ENCODE measurements around the gene FIBP.

The FIBP gene

DNA sequence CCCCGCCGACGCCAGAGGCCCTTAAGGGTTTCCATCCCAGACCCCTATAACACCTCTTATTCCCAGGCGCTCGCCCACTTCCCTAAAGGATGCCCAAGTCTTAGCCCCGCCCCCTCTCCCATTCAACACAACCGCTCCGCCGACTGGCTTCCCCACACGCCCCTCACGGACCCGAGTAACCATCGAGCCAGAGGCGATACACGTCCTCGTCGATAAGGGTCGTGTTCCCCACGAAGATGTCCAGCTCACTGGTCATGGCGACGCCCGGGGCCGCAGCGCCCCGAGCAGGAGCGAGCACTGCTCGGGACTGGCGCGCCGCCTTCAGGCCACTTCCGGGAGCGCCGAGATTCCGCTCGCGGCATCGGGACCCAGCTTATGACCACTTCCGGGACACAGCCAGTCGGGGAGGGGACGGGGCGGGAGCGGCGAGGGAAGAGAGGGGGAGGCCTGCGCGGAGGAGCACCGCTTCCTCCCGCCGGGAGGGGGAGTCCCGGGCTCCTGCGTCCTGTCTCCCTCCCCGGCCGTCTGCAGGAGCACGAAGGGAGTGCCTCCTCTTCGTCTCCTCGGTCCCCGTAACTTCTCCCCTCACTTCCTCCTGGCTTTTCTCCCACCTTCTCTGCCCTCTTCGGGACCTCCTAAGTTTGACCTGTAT is at the start of gene FIBP:
TSS of gene FIBP (minus strand) at position 309 of the 652 bp plus-strand sequence. CDS start at position 256, 53 bp downstream.
- peak; percentile 97 for DNase-seq (ENCODE audit: low spot score)

DNA sequence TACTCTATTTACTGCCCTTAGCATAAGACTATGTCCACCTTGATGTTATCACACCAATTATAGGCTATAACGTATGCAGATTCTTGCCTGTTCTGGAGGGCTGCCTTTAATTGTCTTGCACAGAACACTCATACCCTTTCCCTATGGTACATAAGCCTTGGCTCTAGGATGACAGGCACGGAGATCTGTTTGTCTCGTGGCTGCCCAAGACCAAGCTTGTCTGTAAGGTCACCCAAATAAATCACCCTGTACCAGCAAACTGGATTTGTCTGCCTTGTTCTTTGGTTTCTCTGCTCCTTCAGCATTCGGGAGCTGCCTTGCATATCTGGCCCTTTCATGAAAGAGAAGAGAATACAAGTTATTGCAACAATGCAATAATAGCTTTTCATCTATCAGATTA is 49.5 kb upstream of the FIBP start:
- no peak for DNase-seq (ENCODE audit: low spot score)

DNA sequence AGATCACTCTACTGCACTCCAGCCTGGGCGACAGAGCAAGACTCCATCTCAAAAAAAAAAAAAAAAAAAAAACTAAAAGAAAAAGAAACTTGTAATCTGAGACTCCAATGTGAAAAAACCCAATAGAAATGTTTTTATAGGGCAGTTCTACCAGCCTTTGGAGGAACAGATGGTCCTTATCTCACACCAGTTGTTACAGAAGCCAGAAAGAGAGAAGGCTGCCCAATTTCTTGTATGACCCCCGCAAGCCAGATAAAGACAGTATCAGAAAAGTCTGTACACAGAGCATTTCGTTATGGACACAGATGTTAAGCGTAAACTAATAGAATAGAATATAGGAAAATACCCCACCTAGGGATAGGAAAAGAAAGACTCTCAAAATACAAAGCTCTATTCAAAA is 45.7 kb upstream of the FIBP start:
- DNase-seq (ENCODE audit: low spot score): no peak

DNA sequence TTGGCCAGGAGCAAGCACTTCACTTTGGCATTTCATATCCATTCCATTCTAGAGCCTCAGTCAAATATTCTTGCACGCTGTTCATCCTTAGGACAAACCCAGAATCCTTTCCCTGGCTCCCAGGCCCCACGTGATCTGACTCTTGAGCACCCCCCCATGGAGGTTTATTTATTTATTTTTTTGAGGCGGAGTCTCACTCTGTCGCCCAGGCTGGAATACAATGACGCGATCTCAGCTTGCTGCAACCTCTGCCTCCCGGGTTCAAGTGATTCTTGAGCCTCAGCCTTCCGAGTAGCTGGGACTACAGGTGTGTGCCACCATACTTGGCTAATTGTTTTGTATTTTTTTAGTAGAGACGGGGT is 44.3 kb upstream of the FIBP start:
- no peak for DNase-seq (ENCODE audit: low spot score)

DNA sequence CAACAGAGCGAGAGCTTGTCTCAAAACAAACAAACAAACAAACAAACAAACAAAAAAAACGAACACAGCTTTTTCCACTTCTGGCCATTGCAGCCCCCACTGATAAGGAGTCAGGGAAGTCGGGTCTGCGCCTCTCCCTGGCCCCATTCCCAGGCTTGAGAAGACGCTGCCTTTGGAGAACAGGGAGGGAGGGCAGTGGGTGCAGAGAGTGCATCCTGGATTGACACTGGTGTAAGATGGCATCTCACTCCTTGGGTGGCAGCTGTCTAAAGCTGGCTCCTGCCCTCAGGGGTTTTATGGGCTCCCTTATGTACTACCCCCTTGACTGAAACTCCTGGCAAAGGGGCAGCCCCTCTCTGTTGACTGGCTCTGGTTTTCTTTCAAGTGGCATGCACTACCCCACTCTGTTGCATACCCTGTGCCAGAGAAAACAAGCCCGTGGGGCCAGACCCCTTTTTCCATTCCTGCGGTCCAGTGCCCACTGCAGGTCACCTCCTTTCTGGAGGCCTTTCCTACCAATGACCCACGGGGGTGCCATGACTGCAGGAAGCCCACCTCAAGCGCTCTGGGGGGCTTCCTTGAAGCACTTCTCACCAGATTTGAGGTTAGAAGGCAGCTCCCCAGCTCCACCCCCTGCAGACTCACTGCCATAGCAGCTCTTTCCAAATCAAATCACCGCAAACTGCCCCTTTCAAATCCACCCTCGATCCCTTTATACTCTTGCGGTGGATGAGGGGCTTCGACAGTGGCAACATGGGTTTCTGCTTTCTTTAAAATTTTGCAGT is 43.7 kb upstream of the FIBP start:
- DNase-seq (ENCODE audit: low spot score): no peak

DNA sequence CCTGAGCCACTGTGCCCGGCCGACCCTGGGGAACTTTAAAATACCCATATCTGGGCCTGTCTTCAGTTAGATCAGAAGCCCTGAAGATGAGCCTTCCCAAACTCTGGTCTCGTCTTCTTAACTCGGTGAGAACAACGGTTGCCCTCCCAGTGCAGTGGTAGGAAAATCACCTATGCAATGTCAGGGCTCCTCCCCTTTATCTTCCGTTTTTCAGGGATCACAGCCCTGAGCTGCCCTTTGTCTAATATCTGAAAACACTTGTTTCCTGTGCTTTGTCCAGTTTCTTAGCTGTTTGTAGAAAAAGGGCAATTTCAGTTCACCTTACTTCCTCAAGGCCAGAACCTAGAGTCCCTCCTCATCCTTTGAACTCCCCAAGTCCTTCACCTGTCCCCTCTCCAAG is 40.4 kb upstream of the FIBP start:
- no peak for DNase-seq (ENCODE audit: low spot score)

DNA sequence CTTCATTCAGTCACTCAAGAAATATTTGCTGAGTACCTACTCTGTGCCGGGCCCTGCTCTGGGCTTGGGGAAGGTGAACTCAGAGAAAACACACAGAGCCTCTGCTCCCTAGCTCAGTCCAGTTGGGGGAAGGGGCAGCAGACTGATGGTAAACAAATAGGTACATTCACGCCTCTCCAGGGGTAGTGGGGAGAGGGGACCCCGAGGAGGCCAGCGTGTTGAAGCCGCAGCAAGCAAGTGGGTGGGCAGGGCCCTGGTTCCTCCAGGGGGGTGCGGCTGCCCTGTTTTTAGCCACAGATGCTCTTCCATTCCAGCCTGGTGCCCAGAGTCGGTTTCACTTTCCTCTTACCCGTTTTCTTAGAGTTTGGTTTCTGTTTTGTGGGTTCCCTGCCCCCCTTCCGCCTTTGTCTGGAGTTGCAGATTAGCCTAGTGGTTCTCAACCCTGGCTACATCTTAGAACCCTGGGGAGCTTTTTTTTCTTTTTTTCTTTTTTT is 39.7 kb upstream of the FIBP start:
- no peak for DNase-seq (ENCODE audit: low spot score)

DNA sequence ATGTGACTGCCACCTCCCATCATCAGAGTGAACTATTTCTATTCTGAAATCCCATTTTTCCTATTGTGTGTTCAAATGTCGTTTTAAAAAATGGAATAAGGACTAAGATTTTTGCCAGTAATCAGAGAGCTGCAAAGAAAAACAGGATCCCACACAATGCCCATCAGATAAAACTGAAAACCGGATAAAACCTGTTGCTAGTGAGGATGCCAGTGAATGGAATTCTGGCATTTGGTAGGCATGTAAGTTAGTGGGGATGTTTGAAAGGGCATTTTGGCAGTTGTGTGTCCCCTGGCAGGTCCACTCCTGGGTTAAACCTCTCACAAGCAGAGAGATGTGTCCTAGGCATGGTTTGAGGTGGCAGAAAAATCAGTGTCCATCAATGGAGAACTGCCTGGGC is 37.1 kb upstream of the FIBP start:
- DNase-seq (ENCODE audit: low spot score): no peak

DNA sequence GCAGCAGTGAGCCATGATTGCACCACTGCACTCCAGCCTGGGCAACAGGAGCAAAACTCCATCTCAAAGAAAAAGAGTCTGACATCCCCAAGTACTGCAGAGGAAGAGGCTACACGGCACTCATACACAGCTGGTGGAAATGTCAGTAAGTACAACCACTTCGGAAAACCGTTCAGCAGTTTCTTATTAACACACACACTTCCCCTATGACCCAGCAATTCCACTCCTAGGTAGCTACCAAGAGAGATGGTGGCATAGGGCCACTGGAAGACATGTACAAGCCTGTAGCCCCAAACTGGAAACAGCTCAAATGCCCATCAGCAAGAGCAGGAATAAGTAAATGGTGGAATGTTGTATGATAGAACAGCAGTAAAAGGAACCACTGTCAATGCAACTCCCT is 34.3 kb upstream of the FIBP start:
- DNase-seq (ENCODE audit: low spot score): no peak

DNA sequence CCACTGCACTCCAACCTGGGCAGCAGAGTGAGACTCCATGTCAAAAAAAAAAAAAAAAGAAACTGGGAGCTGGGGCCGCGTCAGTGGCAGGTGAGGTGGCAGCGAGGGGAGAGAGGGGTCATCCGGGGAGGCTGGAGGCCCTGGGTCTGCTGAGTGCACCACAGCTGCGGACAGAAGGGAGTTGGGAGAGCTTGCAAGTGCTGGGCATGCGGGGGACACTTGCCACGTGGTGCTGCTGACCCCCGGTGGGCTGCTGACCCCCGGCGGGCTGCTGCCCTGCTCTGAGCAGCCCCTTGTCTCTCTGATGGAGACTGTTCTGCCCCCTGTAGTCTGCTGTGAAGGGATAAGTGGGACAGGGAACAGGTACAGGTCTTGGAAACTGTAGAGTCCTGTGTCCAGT is 33.6 kb upstream of the FIBP start:
- no peak for DNase-seq (ENCODE audit: low spot score)

DNA sequence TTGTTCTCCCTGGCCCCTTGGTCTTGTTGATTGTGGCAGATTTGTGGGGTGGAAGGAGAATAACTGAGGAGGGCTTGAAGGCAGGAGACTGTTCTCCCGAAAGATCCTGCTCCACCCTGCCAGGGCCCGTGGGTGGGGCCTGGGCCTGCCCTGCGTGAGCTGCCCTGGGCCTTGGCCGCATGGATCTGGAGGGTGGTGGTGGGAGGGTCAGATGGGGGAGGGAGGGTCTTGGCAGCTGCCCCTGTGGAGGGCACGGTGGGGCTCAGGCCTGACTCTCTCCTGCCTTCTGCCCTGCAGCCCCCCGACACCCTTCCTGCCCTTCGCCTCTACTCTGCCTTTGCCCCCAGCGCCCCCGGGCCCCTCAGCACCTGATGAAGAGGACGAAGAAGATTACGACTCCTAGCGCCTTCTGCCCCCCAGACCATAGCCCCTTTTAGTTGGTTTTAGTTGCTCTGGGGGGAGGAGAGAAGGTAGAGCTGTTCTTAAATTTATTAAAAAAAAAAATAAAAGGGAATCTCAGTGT is 32.8 kb upstream of the FIBP start:
- no peak for DNase-seq (ENCODE audit: low spot score)

DNA sequence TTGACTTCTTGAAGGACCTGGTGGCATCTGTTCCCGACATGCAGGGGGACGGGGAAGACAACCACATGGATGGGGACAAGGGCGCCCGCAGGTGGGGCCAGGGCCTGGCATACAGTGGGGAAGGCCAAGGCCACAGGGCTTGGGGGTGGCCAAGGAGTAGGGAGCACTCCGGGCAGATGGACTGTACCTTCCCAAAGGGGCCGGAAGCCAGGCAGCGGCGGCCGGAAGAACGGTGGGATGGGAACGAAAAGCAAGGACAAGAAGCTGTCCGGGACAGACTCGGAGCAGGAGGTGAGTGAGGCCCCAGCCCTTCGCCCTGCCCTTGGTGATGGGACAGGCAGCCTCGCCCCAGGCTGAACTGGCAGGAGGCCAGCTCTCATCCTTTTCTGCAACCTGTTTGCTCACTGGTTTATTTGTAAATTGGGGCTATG is 32.1 kb upstream of the FIBP start:
- no peak for DNase-seq (ENCODE audit: low spot score)

DNA sequence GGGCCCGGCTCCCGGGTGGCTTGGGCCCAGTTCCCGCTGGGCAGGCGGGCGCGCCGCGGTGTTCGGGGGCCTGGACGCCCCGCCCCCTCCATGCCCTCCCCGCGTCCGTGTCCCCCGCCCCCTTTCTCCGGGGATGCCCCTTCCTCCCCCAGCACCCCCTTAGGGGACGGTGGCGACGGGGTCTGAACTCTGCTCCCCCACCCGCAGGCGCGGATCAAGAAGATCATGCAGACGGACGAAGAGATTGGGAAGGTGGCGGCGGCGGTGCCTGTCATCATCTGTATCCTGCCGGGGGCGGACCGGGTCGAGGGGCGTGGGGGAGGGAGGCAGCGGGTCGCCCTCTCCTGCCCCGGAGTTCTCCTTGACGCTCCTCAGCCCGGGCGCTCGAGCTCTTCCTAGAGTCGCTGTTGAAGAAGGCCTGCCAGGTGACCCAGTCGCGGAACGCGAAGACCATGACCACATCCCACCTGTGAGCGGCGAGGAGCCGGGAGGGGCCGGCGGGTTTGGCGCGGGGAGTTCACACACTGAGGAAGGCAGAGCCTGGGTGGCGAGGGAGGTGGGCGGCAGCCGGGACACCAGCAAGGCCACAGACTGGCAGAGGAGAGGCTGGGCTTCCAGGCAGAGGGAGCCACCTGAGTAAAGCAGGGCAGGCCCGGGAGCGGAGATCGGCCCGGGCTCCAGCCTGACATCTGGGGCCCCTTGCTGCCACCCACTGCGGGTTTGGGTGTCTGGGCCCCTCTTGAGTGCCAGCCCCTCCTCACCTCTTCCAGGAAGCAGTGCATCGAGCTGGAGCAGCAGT is 31.5 kb upstream of the FIBP start:
- no peak for DNase-seq (ENCODE audit: low spot score)

DNA sequence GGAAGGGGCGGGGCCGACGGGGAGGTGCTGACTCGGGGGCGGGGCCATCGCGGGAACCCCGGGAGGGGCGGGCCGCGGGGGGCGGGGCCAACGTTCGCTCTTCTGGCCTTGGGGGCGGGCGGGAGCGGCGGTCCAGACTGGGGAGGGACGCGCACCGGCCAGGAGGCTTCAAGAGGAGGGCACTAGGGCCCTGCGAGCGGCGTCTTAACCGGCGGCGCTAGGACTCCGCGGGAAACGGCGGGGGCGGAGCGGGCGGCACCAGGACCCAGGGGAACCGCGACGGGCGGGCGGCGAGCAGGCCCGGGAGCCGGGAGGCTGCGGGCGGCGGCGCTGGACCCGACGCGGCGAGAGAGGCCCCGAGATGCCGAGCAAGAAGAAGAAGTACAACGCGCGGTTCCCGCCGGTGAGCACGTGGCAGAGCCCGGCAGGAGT is 30.9 kb upstream of the FIBP start, which contains the start of gene DRAP1:
TSS of gene DRAP1 (plus strand) at position 286 of the 432 bp plus-strand sequence. CDS start at position 362, 76 bp downstream.
- peak; percentile 90 for DNase-seq (ENCODE audit: low spot score)

DNA sequence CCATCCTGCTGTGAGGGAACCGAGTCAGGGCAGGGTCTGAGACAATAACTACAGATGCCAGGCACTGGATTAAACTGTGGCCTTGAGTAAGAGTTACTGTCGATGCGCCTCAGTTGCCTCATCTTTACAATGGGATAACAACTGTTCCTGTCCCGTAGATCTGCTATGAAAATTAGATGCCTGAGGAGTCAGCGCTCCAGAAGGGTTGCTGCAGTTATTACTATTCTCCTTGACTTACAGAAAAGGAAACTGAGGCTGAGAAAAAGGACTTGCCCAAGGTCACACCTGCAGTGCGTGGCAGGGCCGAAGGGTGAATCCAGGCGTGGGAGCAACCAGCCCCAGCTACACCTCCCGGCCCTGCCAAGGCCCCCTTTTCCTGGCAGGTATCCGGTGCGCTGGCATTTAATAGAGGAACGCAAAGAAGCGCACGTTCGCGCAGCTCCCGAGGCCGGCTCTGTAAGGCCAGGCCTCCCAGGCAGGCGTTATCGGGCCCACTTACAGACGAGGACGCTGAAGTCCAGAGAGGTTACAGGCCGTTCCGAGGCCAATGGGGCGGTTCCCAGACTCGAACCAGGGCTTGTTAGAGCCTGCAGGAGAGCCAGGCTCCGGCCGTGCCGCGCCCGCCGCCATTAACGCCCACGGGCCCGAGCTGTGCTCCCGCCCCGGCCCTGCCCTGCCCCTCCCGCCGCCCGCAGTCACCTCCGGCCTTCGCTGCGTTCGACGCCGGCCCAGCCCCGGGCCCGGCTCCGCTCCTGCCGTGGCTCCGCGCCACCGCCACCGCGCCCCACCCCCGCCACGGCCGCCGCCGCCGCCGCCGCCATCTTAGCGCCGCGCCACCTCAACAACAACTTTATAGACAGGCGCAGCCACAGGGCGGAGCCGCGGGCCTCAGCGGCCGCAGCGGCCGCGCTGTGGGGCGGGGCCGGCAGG is 30.2 kb upstream of the FIBP start, which contains the start of gene C11orf68:
TSS of gene C11orf68 (minus strand) at position 852 of the 930 bp plus-strand sequence. CDS start at position 821, 31 bp downstream.
- no peak for DNase-seq (ENCODE audit: low spot score)

DNA sequence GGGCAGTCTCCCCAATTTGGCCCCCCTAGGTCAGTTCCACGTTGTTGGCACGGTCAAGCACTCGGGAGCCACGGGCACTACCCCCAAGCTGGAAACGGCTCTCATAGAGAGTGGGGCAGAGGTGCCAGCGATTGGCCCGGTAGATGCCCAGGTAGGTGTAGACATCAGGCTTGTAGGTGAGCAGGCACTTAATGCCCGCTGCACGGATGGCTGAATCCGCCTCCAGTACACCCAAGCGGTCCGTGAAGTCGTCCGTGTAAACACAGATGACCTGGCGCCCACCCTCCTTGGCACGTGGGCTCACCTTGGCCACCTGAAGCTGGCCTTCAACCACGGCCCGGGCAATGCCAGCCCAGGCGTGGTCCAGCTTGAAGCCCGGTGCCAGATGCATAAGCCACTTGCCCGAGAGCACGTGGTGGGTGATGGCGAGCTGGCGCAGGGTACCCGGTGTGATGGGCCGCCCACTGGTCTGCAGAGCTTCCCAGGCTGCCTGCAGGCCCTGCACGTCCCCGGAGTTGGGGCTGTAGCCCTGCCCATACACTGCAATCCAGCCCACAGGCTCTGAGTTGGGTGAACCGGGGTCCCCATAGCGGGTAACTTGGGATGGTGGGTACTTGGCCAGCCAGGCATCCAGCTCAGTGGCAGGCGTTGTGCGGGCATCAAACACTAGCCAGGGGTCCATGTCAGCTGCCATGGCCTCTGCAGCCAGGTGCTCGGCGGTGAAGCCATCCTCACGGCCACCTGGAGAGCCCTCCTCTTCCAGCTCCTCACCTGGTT is 29.4 kb upstream of the FIBP start:
- no peak for DNase-seq (ENCODE audit: low spot score)

DNA sequence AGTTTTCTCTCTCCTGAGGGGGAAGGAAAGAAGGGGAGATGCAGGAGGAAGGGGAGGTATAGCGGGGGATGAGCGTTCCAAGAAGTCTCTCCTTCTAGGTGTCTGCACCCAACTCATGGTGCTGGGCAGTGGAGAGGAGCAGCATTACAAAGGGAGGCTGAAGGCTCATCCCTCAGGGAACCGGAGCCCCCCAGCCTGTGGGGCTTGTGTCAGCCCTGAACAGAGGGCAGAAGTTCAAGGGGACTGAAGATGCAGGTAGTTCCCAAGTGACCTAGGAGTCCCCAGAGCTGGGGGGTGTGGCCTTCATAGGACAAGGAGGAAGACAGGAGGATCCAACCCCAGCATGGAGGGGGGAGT is 28.8 kb upstream of the FIBP start:
- no peak for DNase-seq (ENCODE audit: low spot score)

DNA sequence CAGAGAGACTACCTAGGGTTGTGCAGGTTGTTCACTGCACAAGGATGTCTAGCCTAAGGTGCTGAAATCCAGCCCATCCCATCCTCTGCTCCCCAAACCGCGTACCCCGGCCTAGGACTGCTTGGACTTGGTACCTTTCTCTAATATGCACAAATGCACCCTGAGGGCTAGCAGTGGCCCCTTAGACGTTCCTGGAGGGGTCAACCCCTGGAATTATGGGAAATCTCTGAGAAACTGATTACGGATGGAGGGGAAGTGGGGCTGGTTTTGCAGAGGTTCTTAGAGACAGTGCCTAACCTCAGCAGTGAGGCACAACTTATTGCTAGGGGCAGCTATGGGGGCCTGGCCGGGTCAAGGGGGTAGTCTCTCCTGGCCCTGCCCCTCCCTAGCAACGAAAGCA is 28.1 kb upstream of the FIBP start:
- DNase-seq (ENCODE audit: low spot score): no peak

DNA sequence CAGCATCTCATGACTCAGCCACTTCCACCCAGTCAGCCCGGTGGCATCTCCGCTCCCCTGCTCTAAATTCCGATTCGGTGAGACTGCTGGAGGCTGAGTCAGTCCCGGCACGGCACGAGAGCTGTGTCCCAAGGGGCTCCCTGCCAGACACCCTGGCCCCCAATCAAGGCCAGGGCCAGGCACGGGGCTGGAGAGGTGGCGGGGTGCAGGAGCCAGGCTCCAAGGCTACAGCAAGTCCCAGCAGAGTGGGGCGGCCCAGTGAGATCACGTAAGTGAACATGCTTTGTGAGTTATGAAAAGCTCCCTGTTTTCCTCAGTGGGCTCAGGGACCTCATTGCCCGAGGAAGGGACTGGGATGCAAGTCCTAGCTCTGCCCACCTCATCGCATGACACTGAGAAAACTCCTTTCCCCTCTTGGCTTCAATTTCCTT is 27.6 kb upstream of the FIBP start:
- DNase-seq (ENCODE audit: low spot score): no peak

DNA sequence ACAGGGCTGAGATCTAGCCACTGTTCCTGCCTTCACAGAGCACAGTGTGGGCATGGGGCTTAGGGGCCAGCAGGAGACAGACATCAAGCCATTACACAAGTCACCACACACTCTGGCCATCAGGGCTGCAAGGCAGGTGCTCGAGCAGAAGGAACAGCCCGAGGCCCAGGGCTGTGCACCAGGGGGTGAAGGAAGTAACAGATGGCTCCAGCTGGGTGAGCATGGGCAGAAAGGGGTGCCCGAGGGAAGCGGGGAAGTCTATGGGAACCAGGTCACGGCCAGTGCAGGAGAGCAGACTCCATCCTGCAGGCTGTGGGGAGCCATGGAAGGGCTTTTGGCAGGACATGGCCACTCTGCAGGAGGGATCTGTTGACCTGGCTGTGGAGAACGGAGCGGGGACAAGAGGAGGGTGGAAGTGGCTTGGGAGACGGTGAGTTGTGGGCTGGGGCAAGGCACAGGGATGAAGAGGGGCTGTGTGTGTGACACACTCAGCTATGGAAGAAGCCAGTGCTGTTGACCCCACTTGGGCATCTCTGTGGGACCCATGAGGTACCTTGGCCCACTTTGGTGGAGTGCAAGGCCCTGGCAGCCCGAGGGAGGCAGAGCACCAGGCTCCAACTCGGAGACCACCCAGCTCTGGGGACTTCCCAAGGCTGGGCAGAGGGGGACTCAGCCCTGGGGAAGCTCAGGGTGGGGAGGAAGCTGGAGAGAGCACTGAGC is 27.0 kb upstream of the FIBP start:
- DNase-seq (ENCODE audit: low spot score): no peak

Data from HuH-7.5 (cell line).